AG09309 (cell line): ENCODE results near the gene ARHGEF17.

Source experiments
- DNase-seq: peaks from one replicate; pipeline ENCODE4 v3.0.0-alpha.2; 2010; ENCODE audit warnings: low read depth
- H3K4me3 ChIP-seq: 2 replicates; pipeline ENCODE4 v1.5.1; 2011; ENCODE audit warnings: mild to moderate bottlenecking, low read depth, low read length, moderate library complexity; ENCODE audit not compliant: control insufficient read depth
- TF ChIP-seq, protein P1 (sequence below): IDR thresholded peaks from 2 replicates; pipeline ENCODE4 v1.5.1; 2011; ENCODE audit warnings: mild to moderate bottlenecking, low read depth, low read length, inconsistent platforms; ENCODE audit not compliant: insufficient read depth, control insufficient read depth; ENCODE audit errors: missing control alignments

ARHGEF17 gene

DNA sequence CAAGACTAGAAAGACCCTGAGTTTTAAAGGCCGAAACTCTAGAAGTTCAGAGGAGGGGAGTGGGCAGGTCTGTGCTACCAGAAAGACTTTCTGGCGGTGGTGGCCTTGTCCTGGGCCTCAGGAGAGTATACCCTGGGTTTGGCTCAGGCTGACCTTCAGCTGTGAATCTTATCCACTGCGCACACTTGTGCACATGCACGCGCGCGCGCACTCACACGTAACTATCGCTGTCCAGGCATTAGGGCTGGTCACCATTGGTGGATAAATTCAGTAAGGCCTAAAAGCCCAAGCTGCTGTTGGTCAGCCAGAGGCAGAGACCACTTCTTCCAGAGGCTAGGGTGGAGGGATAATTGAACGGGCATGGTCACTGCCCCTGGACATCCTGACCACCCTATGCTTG, 25.1 kb downstream of the ARHGEF17 start:
- DNase-seq: no peak
- TF ChIP-seq, protein P1, sequence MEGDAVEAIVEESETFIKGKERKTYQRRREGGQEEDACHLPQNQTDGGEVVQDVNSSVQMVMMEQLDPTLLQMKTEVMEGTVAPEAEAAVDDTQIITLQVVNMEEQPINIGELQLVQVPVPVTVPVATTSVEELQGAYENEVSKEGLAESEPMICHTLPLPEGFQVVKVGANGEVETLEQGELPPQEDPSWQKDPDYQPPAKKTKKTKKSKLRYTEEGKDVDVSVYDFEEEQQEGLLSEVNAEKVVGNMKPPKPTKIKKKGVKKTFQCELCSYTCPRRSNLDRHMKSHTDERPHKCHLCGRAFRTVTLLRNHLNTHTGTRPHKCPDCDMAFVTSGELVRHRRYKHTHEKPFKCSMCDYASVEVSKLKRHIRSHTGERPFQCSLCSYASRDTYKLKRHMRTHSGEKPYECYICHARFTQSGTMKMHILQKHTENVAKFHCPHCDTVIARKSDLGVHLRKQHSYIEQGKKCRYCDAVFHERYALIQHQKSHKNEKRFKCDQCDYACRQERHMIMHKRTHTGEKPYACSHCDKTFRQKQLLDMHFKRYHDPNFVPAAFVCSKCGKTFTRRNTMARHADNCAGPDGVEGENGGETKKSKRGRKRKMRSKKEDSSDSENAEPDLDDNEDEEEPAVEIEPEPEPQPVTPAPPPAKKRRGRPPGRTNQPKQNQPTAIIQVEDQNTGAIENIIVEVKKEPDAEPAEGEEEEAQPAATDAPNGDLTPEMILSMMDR: no peak
- no peak overlapping the region for H3K4me3 ChIP-seq

DNA sequence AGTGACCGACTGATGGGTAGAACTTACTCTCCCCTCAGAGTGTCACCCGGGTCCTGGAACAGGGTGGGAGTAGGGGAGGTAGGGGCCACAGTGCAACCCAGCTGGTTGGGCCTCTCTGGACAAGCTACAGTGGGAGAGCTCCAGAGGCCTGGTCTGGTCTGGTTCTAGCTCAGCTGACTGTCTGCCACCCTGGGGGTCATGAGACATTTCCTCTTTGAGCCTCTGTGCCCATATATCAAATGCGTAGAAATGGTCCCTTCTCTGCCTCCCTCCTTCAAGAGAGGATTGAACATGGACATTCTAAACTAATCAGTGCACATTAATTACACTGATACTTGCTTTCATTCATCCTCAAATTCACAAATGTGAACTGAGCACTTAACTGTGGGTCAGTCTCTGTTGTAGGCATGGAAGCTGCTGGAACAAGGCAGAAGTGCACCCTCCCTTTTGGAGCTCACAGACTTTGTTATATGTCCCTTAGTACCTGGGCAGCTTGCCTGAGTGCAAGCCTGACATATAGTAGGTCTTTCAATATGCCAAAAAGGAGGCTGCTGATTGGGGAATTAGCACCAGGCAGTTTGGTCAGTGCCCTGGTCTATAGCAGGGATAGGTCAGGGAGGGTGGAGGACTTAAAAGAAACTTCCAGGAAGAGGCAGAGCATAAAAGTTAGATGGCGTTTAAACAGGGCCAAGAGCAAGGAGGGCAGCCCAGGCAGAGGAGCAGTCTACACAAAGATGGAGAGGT, 25.7 kb downstream of the ARHGEF17 start:
- no peak for DNase-seq
- no peak overlapping the region for H3K4me3 ChIP-seq
- TF ChIP-seq, protein P1: no peak

DNA sequence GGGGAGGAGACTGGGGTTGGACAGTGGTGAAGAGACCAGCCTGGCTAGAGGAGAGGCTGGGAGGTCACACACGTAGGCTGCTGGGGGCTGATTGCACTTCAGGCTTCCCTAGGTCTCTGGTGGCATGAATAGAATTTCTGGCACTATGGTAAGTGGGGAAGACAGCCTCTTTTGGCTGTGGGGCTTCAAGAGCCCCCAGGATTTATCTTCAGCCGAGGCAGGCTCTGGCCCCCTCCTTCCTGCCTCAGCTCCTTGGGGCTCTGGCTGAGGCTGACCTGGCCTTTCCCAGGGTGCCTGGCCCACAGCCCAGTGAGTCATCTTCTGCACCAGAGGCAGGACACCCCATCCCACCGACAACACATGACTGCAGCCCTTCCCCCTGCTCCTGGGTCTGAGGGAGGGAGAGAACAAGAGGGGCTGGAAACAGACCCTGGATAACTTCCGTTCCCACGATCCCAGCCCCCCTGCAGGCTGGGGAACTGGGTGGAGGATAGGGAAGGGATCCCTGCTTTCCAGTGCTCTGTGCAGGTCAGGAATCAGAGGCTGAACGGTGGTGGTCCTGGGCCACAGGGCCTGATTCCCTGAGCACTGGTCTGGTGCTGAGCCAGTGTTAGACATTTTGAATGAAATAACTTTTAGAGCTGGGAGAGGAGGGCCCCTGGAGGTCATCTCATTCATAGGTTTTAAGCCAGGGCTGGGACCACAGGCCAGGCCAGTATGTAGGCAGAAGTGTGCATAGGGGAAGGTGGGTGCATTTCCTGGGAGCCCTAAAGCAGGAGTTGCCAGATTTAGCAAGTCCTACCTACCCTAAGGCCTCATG, 26.5 kb downstream of the ARHGEF17 start:
- TF ChIP-seq, protein P1: peak; percentile 2
- no peak for DNase-seq
- no peak overlapping the region for H3K4me3 ChIP-seq

DNA sequence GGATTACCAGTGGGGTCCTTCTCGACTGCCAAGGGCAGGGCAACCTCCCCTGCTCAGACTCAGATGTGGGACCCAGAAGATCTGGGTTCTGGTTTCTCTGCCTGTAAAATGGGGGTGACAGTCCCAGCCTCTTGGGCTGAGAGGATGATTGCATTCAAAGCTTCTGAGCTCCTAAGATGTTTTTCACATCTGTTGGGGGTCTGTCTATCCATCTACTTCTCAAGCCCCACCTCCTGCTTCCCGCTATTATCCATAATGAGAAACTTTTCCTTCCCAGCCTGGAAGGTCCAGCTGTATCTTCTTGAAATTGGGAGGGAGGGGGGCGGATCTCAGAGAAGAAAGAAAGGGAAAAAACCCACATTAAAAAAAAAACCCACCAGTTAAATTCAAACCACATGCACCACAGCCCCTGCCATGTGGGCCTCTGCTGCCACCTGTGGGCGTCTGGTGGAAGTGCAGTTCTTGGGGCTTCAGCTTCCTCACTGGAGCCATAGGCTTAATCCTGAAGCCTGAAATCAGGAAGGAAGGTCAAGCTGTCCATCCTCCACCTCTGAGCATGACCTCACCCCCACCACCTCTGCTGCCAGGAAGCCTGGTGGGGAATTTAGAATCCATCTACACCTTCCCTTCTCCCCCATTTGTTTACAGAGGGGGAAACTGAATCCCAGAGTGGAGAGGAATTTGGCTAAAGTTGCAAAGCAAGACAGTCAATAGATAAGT, 27.3 kb downstream of the ARHGEF17 start:
- DNase-seq: no peak
- TF ChIP-seq, protein P1: peak; percentile 98
- no peak overlapping the region for H3K4me3 ChIP-seq

DNA sequence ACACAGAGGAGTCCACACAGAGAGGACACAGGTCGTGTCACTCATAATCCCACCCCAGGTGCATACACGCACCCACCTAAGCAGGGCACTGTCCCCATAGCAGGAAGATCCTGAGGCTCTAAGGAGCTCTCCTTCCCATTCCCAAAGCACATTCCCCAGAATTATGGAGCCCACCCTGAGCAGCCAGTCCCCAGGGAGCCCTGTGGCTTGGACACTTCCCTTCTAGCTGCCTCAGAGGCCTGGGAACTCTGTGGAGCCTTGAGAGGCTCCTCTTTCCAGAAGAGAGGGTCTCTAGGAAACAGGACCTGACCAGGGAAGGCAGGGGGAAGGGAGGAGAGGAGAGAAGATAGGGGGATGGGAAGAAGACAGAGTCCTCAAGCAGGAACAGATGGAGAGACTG, 29.8 kb downstream of the ARHGEF17 start:
- DNase-seq: no peak
- H3K4me3 ChIP-seq: no peak overlapping the region
- TF ChIP-seq, protein P1: no peak

DNA sequence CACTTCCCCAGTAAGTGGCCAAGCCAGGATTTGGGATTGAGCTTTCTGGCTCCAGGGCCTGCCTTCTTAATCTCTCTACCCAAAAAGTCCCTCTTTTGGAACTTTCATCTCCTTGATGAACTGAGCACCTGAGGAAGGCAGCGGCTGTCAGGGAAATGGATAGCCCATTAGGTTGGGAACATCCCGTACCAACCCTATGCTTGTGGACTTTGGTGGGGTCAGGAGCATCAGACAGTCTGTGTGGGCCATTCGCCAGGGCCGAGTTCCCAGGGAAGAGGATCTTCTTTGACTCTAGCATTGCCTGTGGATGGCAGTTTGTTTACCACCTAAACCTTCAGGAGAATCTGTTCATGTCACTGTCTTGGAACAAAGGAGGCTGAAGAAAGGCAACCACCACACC, 30.2 kb downstream of the ARHGEF17 start:
- no peak overlapping the region for H3K4me3 ChIP-seq
- TF ChIP-seq, protein P1: no peak
- DNase-seq: no peak
